ENCODE data around the gene CUZD1.

The CUZD1 gene

DNA sequence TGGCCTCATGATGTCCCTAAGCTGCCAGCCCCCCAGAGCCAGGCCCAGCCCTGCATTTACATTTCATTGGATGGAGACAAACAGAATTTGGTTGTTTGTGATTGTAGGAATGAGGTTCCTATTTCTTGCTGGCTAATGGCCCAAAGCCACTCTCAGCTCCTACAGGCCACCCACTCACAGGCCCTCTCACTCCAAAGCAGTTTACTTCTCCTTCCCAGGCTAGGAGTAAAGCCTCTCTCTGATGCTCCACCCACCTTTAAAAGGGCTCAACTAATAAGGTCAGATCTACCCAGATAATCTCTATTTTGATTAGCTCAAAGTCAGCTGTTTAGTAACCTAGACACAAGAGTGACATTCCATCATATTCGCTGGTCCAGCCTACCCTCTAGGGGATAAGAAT lies 11.2 kb upstream of the CUZD1 start:
- no peak overlapping the region for H3K27ac ChIP-seq
- no peak overlapping the region for H3K4me3 ChIP-seq

DNA sequence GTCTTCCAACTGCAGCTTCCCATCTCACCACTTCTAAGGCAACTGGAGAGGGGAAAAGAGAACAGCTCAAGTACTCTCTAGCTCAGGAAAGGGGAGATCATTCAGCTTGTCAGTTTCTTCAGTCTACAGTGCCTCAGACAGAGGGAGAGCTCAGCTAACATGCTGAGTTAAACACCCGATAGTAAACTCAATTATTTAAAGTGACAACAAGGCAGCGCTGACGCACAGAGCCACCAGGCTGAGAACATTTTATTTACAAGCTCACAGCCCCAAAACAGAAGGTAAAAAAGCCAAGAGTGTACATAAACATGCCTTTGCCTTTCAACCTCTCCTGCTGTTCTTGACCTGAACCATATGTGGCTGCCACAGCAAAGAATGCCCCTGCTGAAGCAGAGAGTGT lies 10.1 kb upstream of the CUZD1 start:
- H3K27ac ChIP-seq = no peak overlapping the region
- no peak overlapping the region for H3K4me3 ChIP-seq

GRCh38 chr10:122854648-122855047 lies 9.0 kb upstream of the CUZD1 start:
- Histone ChIP-seq H3K27ac (no peak overlapping the region), H3K4me3 (no peak overlapping the region)

DNA sequence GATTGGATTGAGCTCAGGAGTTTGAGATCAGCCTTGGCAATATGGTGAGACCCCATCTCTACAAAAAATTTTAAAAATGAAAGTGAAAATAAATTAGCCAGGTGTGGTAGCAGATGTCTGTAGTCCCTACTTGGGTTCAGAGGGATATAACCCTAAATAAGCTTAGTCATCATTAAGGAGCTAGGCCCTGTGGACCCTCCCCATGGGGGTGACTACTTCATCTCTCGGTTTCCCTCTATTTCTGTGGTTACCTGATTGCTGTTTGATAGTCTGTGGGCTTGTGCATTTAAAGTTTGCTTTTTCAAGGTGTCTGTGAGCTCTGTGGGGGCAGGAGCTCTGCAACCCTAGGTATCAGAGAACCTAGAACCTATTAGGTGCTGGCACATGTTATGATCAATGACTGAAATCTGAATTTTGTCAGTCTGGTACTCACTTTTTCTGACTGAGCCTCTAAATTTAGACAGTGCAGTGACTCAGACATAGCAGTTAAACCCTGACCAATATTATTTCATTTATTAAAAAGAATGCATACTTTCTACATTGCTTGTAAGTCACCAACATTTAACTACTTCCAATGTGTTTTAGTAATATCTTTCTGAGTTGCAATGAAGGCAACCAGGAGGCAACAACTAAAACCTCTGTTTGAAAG lies 8.1 kb upstream of the CUZD1 start:
- Histone ChIP-seq H3K4me3 (no peak overlapping the region), H3K27ac (no peak overlapping the region)

GRCh38 chr10:122852261-122852660 lies 6.6 kb upstream of the CUZD1 start:
- no peak overlapping the region for H3K27ac ChIP-seq
- H3K4me3 ChIP-seq = no peak overlapping the region

DNA sequence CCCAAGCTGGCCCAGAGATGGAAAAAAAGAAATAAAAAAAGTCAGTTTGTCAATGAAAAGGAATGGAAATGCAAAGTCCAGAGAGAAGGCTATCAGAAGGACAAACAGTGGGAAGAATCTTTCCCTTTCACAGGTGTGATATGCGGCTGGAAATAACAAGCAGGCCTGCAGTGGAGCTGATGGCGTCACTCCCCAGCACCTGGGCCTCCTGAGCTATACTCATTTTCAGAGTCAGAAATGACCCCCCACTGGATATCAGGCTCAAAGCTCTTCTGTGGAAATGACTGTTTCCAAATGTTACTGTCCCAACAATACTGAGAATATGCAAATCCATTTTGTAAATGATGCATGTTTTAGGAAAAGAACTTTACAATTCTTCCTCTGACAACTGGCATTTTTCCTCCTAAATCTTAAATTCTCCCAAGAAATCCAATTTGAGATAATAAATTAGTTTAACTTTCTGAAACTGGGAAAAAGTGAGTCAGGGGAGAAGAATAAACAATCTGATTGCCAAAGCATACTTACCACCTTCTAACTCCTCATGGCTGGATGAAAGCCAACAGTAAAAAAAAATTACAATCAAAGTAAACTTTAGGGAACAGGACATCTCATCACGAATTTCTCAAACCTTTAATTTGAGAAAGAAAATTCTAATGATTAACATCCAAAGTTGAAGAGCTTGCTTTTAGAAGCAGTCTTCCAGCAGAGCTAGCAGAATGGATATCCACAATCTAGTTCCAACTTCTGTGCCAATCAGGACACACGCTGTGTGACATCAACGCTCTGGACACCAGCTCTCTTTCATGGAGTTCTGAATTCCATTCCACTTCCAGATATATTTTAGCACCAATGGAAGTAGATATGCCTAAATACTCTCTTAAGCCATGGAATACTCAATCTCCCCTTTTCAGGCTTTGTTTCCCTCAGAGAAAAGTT lies 5.3 kb upstream of the CUZD1 start:
- Histone ChIP-seq H3K4me3 (no peak overlapping the region), H3K27ac (no peak overlapping the region)

DNA sequence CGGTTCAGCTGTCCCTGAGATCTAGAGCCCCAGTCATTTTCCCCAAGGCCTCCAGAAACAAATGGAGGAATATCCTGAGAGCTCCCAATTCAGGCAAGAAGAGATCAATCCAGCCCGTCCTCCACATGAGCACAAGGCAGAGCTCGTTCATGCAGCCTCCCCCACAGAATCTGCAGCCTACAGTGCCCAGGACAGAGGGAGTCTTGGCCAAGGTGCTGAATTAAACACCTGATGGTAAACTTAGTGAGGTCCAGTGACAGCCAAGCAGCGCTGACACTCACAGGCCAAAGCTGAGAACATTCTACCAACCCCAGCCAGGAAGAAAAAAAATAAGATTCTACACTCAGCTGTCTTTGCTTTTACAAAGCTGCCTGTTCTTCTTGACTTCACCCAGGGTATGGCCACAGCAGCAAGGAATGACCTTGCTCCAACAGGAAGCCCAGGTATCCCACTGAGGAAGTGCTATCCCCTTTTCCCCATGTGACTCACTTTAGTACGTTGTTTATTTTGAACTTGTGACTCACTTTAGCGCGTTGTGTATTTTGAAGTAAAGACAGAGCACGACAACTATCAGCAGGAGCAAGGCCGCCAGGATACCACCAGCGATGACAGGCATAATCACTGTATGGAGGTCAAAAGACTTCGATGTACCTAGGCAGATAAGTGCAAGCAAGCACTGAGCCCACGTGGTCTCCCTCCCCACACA lies 4.4 kb upstream of the CUZD1 start:
- no peak overlapping the region for H3K27ac ChIP-seq
- H3K4me3 ChIP-seq = no peak overlapping the region

- H3K4me3 ChIP-seq = no peak overlapping the region
These were observed 3.4 kb upstream of the CUZD1 start for GRCh38 chr10:122849090-122849489.

GRCh38 chr10:122847782-122848604 lies 2.3 kb upstream of the CUZD1 start:
- no peak overlapping the region for H3K4me3 ChIP-seq
- no peak overlapping the region for H3K27ac ChIP-seq

More at GRCh38 chr10:122849090-122849489, 3.4 kb upstream of the CUZD1 start:
- H3K27ac ChIP-seq = no peak overlapping the region

- Histone ChIP-seq H3K27ac (no peak overlapping the region), H3K4me3 (no peak overlapping the region)
These were observed 1.5 kb downstream of the CUZD1 start for GRCh38 chr10:122844146-122844545.

- H3K27ac ChIP-seq = no peak overlapping the region
- no peak overlapping the region for H3K4me3 ChIP-seq
These were observed 4.1 kb downstream of the CUZD1 start for GRCh38 chr10:122841569-122841968.

- H3K4me3 ChIP-seq = no peak overlapping the region
- no peak overlapping the region for H3K27ac ChIP-seq
These were observed 6.2 kb downstream of the CUZD1 start for GRCh38 chr10:122839505-122839904.

DNA sequence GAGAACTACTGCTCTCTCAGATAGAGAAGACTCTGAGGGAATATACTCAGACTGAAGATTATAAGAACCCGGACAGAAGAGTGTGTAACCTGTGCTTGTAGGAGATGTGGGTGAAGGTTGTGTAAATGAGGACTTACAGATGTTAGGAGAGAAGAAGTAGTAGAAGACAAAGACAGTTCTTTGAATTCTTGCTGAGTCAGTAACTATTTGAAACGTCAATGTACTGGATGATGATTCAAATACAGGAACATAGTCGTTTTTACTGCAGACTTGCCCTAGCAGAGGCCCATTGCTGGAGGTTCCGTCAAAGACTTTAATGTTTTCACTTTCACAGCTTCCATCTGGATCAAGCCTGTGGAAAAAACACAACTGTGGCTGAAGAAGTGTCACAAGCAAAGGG lies 6.8 kb downstream of the CUZD1 start:
- Histone ChIP-seq H3K27ac (no peak overlapping the region), H3K4me3 (no peak overlapping the region)

DNA sequence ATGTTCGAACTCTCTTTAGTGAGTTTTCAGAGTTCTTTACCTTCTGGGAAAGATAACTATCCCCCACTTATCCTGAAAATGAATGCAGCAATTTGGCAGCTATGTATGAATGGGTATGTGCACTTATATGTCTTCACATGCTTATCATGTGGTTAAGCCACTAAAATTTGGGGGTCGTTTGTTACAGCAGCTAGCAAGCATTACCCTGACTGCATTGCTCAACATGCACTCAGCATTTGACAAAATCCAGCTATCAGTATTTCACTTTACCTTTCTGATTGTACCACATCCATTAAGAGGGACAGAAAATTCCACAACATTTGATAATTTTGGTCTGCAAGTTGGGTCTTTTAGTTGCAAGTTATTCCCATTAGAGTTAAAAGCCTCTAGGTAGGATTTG lies 9.7 kb downstream of the CUZD1 start:
- H3K27ac ChIP-seq = no peak overlapping the region
- no peak overlapping the region for H3K4me3 ChIP-seq

DNA sequence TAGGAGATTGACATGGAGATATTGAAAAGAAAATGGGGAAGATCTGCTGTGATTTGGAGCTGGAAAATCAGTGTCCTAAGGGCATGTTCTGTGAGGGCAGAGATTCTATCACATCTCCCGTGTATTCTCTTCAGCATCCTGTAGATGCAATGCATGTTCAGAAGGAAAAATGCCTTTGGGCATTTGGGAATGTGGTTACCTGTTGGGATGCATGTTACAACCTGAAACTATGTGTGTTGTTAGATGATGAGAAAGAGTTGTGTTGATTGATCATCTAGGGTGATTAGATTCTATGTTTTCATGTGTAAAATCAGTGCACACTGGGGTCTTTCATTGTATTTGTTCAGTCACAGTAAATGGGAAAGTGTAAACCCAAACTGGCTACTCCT lies 14.7 kb downstream of the CUZD1 start:
- no peak overlapping the region for H3K4me3 ChIP-seq
- no peak overlapping the region for H3K27ac ChIP-seq

- Histone ChIP-seq H3K4me3 (no peak overlapping the region), H3K27ac (no peak overlapping the region)
These were observed 15.2 kb downstream of the CUZD1 start for GRCh38 chr10:122830273-122830964.

- no peak overlapping the region for H3K4me3 ChIP-seq
- H3K27ac ChIP-seq = no peak overlapping the region
These were observed 16.2 kb downstream of the CUZD1 start for GRCh38 chr10:122829454-122829853.

DNA sequence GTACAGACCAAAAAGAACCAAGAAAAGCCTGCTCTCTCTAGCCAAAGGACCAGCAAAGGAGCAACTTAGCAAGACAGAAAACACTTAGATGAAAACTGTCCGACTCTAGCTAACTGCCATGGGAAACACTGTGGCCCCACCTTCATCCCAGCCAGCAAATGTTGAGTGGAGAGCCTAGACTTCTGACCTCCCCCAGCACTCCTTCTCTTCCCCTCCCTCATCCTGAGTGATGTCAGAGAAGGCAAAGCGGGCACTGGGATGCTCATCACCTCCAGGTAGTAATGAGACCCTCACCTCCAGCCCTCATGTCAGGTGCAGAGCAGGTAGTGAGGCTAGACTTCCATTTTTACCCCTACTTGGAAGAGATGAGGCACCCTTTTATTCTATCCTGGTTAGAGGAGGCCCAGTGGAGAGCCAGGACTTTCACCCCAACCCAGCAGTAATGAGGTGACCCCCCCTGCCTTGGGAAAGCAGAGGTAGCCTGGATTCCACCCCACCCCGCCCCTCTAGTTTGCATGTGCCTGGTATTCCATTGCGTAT lies 16.9 kb downstream of the CUZD1 start:
- Histone ChIP-seq H3K27ac (no peak overlapping the region), H3K4me3 (no peak overlapping the region)

GRCh38 chr10:122827302-122827701 lies 18.4 kb downstream of the CUZD1 start:
- no peak overlapping the region for H3K27ac ChIP-seq

More at GRCh38 chr10:122827302-122827701, 18.4 kb downstream of the CUZD1 start:
- H3K4me3 ChIP-seq = no peak overlapping the region

Data from skin epidermis (tissue), 12 donors.